VCaP (cell line): ENCODE measurements around the gene CKB.

Source experiments
- H3K27ac ChIP-seq: fragments of 450-650 bp; 2 replicates; pipeline ENCODE4 v1.5.1; 2017
- CTCF ChIP-seq: fragments of 450-650 bp; conservative IDR thresholded peaks from 2 replicates; pipeline ENCODE4 v1.5.1; 2017; ENCODE audit warnings: mild to moderate bottlenecking, moderate library complexity

The CKB gene

GRCh38 chr14:103524002-103524935, 1.6 kb upstream of the CKB start:
- TF ChIP-seq CTCF = no peak
- H3K27ac ChIP-seq = peak overlapping the region; percentile 98

- peak overlapping the region; percentile 98 for H3K27ac ChIP-seq
- no peak for TF ChIP-seq CTCF
These were observed 935 bp upstream of the CKB start for GRCh38 chr14:103523575-103523954.

DNA sequence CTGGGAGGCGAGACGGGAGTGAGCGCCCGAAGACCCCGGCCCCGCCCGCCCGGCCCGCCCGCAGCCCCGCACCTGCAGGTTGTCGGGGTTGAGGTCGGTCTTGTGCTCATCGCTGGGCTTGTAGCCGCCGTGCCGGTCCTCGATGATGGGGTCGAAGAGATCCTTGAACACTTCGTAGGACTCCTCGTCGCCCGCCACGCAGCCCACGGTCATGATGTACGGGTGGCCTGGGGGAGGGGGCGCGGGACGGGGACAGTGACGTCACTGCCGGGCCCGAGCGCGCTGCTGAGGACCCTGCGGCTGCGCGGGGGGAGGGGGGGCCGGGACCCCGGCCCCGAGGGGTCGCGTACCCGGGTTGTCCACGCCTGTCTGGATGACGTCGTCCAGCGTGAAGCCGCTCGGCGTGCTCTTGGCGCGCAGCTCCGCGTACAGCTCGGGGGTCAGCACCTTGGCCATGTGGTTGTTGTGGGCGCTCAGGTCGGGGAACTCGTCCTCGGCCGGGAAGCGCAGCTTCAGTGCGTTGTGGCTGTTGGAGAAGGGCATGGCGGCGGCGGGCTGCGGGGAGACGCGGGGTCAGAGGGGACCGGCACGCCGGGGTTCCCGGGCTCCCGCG, 573 bp downstream of the CKB start:
- TF ChIP-seq CTCF = no peak
- H3K27ac ChIP-seq = peak overlapping the region; percentile 98

GRCh38 chr14:103521438-103521950, 1.1 kb downstream of the CKB start:
- H3K27ac ChIP-seq = peak overlapping the region; percentile 98
- TF ChIP-seq CTCF = peak; percentile 34; the same call in 1 of the 2 replicates

GRCh38 chr14:103520657-103521437, 1.8 kb downstream of the CKB start:
- H3K27ac ChIP-seq = peak overlapping the region; percentile 98
- TF ChIP-seq CTCF = peak; percentile 79

DNA sequence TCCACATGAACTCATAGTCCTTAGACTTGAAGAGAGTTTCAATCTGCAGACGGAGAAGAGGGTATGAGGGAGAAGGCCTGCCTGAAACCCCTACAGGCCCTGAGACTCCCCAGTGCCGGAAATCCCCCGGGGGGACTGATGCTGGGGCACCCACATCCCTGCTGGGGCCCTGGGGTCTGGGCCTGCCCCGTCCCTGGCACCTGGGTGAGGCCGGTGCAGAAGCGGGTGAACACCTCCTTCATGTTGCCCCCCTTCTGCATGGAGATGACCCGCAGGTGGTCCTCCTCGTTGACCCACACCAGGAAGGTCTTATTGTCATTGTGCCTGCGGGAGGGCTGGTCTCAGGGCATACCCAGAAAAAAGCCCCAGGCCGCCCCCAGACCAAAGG, 2.4 kb downstream of the CKB start:
- H3K27ac ChIP-seq = peak overlapping the region; percentile 98
- TF ChIP-seq CTCF = no peak

GRCh38 chr14:103519837-103520212, 2.8 kb downstream of the CKB start:
- H3K27ac ChIP-seq = peak overlapping the region; percentile 98
- no peak for TF ChIP-seq CTCF
